ENCODE results near the gene RNF2.
"Not testable (repeated sequence)": the region's sequence is repeated elsewhere in the genome, so short reads cannot be mapped to it uniquely, and the experiment has no call there.

RNF2 gene

GRCh38 chr1:185063719-185064118, 18.4 kb downstream of the RNF2 start:
- no peak for TF ChIP-seq CTCF (conservative IDR thresholded peaks at IDR 0.05)
- no peak overlapping the region for H3K27ac ChIP-seq

GRCh38 chr1:185065006-185065405, 19.6 kb downstream of the RNF2 start:
- H3K27ac ChIP-seq, result not testable (repeated sequence)

GRCh38 chr1:185066181-185066580, 20.8 kb downstream of the RNF2 start:
- no peak overlapping the region for H3K27ac ChIP-seq
- TF ChIP-seq CTCF (conservative IDR thresholded peaks at IDR 0.05), result no peak

- no peak overlapping the region for H3K27ac ChIP-seq
- no peak for TF ChIP-seq CTCF (conservative IDR thresholded peaks at IDR 0.05)
These were observed 23.0 kb downstream of the RNF2 start for GRCh38 chr1:185068341-185068740.

GRCh38 chr1:185069202-185069772, 23.9 kb downstream of the RNF2 start:
- H3K27ac ChIP-seq, result no peak overlapping the region
- TF ChIP-seq CTCF (conservative IDR thresholded peaks at IDR 0.05), result no peak

GRCh38 chr1:185070051-185070450, 24.7 kb downstream of the RNF2 start:
- TF ChIP-seq CTCF (conservative IDR thresholded peaks at IDR 0.05), result no peak

GRCh38 chr1:185073725-185074124, 28.4 kb downstream of the RNF2 start:
- no peak for TF ChIP-seq CTCF (conservative IDR thresholded peaks at IDR 0.05)
- no peak overlapping the region for H3K27ac ChIP-seq

More at GRCh38 chr1:185070051-185070450, 24.7 kb downstream of the RNF2 start:
- H3K27ac ChIP-seq, result no peak overlapping the region

- H3K27ac ChIP-seq, result no peak overlapping the region
- TF ChIP-seq CTCF (conservative IDR thresholded peaks at IDR 0.05), result no peak
These were observed 28.9 kb downstream of the RNF2 start for GRCh38 chr1:185074307-185074706.

Measured in VCaP (cell line).